KBM-7 (cell line): ENCODE results near the gene ZNF385C.

Source experiments
- DNase-seq: peaks from one replicate; pipeline ENCODE4 v3.0.0-alpha.2; 2015
- in situ Hi-C: fragments of 300-500 bp; cut with MboI; formaldehyde crosslinking; loops from 2 replicates; pipeline ENCODE4 v1.14.3; 2020; ENCODE audit warnings: low sequenced_read_pairs, low pct_unique_long_range_greater_than_20kb, mixed read lengths

The ZNF385C gene

GRCh38 chr17:42111871-42112551, 13.7 kb upstream of the ZNF385C start:
- in situ Hi-C loops: loop anchor here (10.0 kb wide), 1 partner anchor 87 kb away; the partner anchor contains the start of gene NKIRAS2
- no peak for DNase-seq

- DNase-seq: no peak
- in situ Hi-C loops: loop anchor here (10.0 kb wide), 1 partner anchor 86 kb away; the partner anchor contains the start of gene NKIRAS2
These were observed 13.0 kb upstream of the ZNF385C start for GRCh38 chr17:42111265-42111636.

DNA sequence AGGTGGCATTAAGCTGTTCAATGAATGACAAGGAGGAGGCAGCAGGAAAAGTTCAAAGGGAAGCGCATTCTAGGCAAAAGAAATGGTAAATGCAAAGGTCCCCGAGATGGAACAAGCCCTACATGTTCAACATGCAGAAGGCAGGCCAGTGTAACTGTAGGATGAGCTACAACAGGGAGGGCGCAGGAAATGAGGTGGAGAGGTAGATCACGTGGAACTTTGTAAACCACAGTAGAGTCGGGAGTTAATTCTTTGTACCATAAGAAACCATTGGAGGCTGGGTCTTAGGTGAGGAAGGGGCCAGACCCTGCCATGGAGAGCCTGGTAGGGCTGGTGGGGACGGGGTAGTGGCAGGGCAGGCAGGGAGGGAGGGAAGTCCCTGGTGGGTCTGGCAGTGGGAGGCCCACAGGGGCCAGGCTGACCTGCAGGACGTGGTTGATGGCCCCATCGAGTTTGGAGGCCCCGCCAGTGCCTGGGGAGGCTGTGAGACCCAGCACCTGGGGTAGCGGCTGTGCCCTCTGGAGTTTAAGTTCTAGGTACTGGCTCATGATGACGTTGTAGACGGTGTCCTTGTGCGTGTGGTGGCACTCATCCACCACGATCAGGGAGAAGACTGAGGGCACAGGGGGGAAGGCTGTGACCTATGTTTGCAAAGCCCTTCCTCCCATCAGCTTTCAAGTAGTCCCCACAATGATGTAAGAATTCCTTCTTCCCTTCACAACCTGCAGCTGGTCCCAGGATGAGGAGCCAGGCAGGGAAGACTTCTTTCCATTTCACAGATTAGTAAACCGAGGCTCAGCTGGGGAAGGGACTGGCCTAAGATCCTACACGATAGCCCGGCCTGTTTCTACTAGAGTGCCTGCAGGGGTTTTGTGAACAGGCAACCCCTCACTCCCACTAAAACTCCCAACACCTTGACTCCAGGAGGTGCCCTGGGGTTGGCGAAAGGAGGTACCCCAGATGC, 12.3 kb upstream of the ZNF385C start:
- in situ Hi-C loops: loop anchor here (10.0 kb wide), 1 partner anchor 86 kb away; the partner anchor contains the start of gene NKIRAS2
- DNase-seq: no peak

DNA sequence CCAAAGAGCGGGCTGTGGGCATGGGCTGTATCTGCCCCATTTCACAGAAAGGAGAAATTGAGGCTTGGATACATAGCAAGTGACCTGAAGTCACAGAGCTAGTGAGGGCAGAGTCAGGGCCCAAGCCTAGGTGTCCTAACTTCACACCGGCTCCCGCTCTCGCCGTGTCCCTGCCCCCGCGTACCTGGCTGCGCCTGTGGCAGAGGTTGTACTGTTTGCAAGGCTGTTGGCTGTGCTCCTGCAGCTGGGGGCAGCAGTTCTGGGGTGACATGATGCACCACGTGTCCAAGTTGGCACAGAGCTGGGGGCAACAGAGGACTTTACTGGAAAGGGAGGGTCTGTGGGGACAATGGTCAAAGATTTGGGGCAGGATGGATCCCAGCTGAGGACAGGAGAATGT, 10.8 kb upstream of the ZNF385C start:
- no peak for DNase-seq
- in situ Hi-C loops: no loop called here

DNA sequence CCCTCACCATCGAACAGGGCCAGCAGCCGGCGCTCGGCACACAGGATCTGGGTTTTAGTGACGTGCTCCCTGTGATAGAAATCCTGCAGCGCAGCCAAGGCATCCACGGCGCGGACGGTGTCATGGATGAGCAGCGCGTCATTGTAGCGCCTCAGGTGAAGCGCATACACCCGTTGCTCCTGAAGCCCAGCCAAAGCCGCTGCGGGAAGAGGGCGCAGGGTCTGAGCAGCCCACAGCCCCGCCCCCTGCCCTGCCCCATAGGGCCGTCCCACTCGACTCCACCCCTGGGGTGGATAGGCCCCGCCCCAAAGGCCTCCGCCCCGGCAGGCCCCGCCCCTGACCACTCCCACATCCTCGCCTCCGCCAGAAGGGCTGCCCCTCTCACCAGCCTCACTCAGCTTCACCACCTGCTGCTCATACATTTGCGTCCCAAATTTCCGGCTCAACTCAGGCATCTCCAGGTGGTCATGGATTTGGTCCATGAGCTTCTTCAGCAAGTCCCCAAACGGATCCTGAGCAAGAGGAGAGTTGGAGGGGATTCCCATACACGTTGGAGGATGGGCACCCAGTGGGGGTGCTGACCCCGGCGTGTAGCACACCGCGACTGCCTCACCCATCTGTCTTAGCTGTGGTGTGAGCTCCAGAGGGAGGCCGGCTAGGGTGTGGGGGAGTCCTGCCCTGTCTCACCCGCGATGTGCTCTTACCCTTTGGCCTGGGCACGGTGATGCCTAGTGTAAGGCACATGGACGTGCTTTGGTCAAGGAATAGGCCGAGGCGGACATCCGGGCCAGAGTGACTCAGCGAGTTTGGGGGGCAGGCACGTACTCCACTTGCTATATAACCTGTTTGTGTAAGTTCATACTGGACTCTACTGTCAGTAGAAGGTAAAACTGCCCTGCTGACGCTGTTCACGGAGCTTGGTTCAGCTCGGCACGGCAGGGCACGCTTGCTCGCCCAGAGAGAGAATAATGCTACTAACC, 9.6 kb upstream of the ZNF385C start:
- in situ Hi-C loops: no loop called here

DNA sequence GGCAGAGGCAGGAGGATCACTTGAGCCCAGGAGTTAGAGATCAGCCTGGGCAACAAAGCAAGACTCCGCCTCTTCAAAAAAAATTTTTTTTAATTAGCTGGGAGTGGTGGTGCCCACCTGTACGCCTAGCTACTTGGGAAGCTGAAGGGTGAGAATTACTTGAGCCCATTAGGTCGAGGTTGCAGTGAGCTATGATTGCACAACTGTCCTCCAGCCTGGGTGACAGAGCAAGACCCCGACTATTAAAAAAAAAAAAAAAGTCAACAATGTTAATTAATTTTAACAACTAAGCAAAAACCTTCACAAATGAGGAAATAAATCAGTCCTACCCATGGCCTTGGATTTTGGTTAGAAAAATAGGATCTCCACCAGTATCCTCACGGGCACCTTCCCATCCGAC, 8.9 kb upstream of the ZNF385C start:
- no peak for DNase-seq
- in situ Hi-C loops: no loop called here

More for the DNA sequence above, 9.6 kb upstream of the ZNF385C start:
- no peak for DNase-seq

DNA sequence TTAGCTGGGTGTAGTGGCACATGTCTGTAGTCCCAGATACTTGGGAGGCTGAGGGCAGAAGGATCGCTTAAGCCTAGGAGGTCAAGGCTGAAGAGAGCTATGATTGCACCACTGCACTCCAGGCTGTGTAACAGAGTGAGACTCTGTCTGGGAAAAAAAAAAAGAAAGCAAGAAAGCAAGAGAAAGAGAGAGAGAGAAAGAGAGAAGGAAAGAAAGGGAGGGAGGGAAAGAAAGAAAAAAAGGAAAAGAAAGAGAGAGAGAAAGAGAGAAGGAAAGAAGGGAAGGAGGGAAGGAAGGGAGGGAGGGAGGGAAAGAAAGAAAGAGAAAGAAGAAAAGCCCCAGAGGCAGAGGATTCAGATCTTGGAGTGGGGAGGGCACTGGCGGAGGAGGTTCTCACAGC, 7.7 kb upstream of the ZNF385C start:
- DNase-seq: no peak
- in situ Hi-C loops: no loop called here

GRCh38 chr17:42104264-42104663, 6.0 kb upstream of the ZNF385C start:
- in situ Hi-C loops: no loop called here
- DNase-seq: no peak

DNA sequence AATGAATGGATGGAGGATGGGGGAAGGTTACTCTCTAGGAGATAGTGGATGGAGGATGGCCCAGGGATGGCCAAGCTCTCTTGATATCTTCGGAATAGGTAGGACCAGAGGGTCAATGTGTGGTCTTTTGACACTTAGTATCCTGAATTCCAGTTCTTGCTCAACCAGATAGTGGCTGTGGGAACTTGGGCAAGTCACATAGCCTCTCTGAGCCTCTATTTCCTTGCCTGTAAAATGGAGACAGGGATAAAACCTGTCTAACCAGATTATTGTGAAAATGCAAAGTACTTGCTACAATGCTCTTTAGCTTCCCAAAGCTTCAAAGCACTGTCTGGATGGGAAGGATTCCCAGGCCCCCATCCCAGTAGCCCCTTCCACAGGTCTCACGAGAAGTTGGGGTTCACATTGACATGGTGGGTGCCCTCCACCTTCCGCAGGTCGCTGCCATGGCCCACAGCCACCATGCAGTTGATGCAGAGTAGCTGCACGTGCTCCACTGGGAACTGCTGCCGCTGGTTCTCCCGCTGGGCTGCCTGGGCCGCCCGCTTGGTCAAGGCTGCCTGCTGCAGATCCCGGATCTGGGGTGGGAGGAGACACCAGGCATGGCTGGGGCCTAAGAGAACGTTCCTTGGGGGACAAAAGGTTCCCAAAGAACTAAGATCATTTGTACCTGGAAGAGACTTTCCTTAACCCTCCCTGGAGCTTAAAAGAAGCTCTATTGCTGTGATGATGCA, 5.1 kb upstream of the ZNF385C start:
- in situ Hi-C loops: no loop called here

GRCh38 chr17:42101513-42102292, 3.4 kb upstream of the ZNF385C start:
- in situ Hi-C loops: no loop called here
- DNase-seq: peak; percentile 86

More for the DNA sequence above, 5.1 kb upstream of the ZNF385C start:
- no peak for DNase-seq

DNA sequence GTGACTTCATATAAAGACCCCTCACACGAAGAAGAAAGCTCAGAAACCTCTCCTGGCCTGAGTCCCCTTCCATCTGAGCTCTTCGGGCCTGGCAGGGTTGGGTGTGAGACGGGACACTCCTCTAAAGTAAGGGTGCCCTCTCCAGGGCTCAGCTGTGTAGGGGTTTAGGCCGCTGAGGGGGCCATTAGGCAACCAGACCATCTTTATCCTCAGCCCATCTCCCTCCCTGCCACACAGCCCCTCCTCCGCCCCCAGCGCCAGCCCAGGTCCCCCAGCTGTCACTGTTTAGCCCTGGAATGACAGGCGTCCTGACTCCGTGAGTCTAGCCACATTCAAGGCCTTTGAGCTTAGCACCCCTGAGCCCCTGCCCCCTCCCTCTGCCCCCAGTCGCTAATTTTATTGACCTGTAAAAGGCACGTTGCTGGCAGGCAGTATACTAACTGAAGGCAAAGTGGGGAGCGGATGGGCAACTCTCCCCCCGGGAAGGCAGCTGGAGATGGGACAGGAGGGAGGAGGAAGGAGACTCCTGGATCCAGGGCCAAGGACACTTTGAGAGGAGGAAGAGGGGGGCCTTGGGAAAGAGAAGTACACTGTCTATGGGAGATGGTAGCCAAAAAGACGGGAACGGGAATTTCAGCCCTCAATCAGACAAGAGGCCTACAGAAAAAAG, 592 bp upstream of the ZNF385C start:
- no peak for DNase-seq

GRCh38 chr17:42096360-42097111, 1.7 kb downstream of the ZNF385C start:
- no peak for DNase-seq
- in situ Hi-C loops: no loop called here

More for the DNA sequence above, 592 bp upstream of the ZNF385C start:
- in situ Hi-C loops: no loop called here

DNA sequence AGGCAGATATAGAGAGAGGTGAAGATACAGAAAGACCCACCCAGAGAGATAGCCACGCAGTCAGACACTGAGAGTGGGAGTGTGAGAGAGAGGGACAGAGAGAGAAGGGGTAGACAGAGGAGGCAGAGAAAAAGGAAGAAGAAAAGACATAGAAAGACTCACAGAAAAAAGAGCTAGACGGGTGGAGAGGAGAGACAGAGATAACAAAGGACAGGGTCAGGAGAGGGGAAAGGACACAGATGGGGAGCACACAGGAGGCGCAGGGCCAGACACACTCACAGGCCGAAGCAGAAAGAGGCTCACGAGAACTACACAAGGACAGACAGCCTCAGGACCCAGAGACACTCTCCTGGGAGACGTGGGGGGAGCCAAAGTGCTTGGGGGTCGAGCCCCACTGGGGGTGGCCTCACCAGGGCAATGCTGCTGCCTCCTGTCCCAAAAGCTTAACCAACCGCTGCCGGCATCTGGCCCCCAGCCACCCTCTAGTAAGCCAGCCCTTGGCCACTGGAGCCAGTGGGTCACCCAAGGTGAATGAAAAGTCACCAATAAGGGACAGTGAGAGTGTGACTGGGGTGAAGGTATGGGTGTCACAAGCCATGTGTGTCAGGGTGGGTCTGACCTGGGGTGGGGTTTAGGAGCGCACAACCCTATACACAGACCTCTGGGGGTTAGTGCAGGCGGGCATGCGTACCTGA, 3.8 kb downstream of the ZNF385C start:
- DNase-seq: no peak
- in situ Hi-C loops: no loop called here

DNA sequence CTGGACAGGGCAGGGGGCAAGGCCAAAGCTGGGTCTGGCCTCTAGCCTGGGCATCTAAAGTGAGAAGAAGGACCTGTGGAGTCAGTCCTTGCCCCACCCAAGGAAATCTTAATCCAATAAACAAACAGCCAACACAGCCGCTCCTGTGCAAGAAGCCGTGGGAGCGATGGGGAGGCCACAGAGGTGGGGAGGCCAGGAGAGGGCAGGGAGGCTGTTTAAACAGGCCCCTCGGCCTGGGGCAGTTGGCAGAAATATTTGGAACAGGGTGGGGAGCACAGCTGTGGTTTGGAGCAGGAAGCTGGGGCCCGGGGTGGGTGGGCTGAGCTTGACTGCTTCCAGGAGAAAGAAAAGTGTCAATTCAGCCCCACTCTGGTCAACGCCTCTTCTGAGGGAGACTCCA, 5.3 kb downstream of the ZNF385C start:
- in situ Hi-C loops: no loop called here
- DNase-seq: no peak

DNA sequence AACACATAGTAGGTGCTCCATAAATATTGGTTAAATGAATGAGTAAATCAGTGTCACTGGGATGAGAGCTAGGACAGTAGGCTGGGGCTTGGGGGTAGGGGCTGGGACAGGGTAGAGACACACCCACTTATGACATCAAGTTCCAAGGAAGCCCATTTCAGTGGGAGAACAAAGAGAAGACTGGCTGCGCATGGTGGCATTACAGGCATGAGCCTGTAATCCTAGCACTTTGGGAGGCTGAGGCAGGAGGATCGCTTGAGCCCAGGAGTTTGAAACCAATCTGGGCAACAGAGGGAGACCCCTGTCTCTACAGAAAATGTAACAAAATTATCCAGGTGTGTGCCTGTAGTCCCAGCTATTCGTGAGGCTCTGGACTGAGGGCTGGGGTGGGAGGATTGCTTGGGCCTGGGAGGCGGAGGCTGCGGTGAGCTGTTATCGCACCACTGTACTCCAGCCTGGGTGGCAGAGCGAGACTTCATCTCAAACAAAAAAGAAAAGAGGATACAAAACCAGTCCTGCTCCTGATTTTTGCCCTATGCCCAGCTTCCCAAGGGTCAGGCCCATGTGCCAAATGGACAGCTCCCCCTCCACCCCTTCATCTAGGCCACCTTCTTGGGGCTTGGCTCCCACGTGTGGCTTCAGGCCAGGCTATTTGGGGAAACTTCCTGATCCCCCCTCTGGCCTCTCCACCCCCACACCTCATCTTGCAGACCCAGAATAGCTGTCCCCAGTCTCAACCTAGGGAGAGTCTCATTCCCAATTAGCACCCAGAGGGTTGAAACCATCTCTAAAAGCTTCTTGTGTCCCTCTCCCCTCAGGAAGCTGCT, 7.1 kb downstream of the ZNF385C start:
- DNase-seq: no peak
- in situ Hi-C loops: no loop called here
